Measurements from ENCODE around the gene C1orf115.
"Not testable (repeated sequence)": the region's sequence is repeated elsewhere in the genome, so short reads cannot be mapped to it uniquely, and the experiment has no call there.

Gene C1orf115

GRCh38 chr1:220690140-220691052 lies at the start of gene C1orf115:
TSS of gene C1orf115 (plus strand) at chr1:220690363. CDS start at chr1:220690403, 40 bp downstream.
- DNase-seq: peak; percentile 62 to 69

- no peak for DNase-seq
Observed at GRCh38 chr1:220642285-220642684, 47.9 kb upstream of the C1orf115 start.

- DNase-seq: no peak
Observed at GRCh38 chr1:220652995-220653394, 37.2 kb upstream of the C1orf115 start.

GRCh38 chr1:220655509-220655908 lies 34.7 kb upstream of the C1orf115 start:
- no peak for DNase-seq

- DNase-seq: no peak
Observed at GRCh38 chr1:220655961-220656740, 34.0 kb upstream of the C1orf115 start.

- no peak for DNase-seq
Observed at GRCh38 chr1:220666349-220666748, 23.8 kb upstream of the C1orf115 start.

GRCh38 chr1:220669005-220669404 lies 21.2 kb upstream of the C1orf115 start:
- DNase-seq: no peak

- DNase-seq: no peak
Observed at GRCh38 chr1:220670365-220670764, 19.8 kb upstream of the C1orf115 start.

GRCh38 chr1:220673921-220674320 lies 16.2 kb upstream of the C1orf115 start:
- no peak for DNase-seq

- DNase-seq: no peak
Observed at GRCh38 chr1:220677251-220677650, 12.9 kb upstream of the C1orf115 start.

- DNase-seq: peak; percentile 45 to 53
Observed at GRCh38 chr1:220680085-220680687, 10.0 kb upstream of the C1orf115 start.

- DNase-seq: no peak
Observed at GRCh38 chr1:220681220-220681880, 8.8 kb upstream of the C1orf115 start.

- DNase-seq: no peak
Observed at GRCh38 chr1:220682901-220683576, 7.1 kb upstream of the C1orf115 start.

- not testable (repeated sequence) for DNase-seq
Observed at GRCh38 chr1:220683716-220684115, 6.4 kb upstream of the C1orf115 start.

- DNase-seq: no peak
Observed at GRCh38 chr1:220684890-220685289, 5.3 kb upstream of the C1orf115 start.

- DNase-seq: no peak
Observed at GRCh38 chr1:220685879-220686278, 4.3 kb upstream of the C1orf115 start.

- no peak for DNase-seq
Observed at GRCh38 chr1:220687809-220688208, 2.4 kb upstream of the C1orf115 start.

- DNase-seq: no peak
Observed at GRCh38 chr1:220689666-220690065, 497 bp upstream of the C1orf115 start.

GRCh38 chr1:220691053-220691684 lies 1.0 kb downstream of the C1orf115 start:
- DNase-seq: no peak

GRCh38 chr1:220692436-220693228 lies 2.5 kb downstream of the C1orf115 start:
- no peak for DNase-seq

GRCh38 chr1:220694866-220695382 lies 4.8 kb downstream of the C1orf115 start:
- no peak for DNase-seq
